Measurements from ENCODE around the gene EEF1AKMT1. TPM values are rescaled to one million over a fixed set of nuclear protein-coding genes. Genes with fewer than 3 reads are reported as not detected.

The EEF1AKMT1 gene
- polyA plus RNA-seq, 1 experiment = 5.8 TPM

GRCh38 chr13:20719783-20720182, 54.0 kb downstream of the EEF1AKMT1 start:
- CTCF ChIA-PET = interaction anchor here (1.2 kb wide), 1 partner anchor 109 kb away, joined by 4 read pairs; no protein-coding TSS in a partner anchor
- POLR2A ChIA-PET = no interaction called here
- Histone ChIP-seq H3K27me3 (ENCODE audit: control insufficient read depth, insufficient read depth, low read length) (peaks cover 3% of the 10 kb centered on the region; the same call in 1 of the 2 replicates), H3K4me3 (ENCODE audit: low read depth, low read length) (no peak overlapping the region), H3K36me3 (ENCODE audit: control insufficient read depth, insufficient read depth, low read length) (no peaks in the 10 kb centered on the region)
- no peak for DNase-seq (ENCODE audit: low read depth)
- no peak for TF ChIP-seq CTCF (IDR thresholded peaks at IDR 0.05; ENCODE audit: insufficient read depth, low read depth, low read length)

GRCh38 chr13:20718958-20719566, 54.7 kb downstream of the EEF1AKMT1 start:
- no peak for DNase-seq (ENCODE audit: low read depth)
- POLR2A ChIA-PET = no interaction called here
- CTCF ChIA-PET = no interaction called here
- peaks cover 3% of the 10 kb centered on the region; the same call in 1 of the 2 replicates for H3K27me3 ChIP-seq (ENCODE audit: control insufficient read depth, insufficient read depth, low read length)
- TF ChIP-seq CTCF (IDR thresholded peaks at IDR 0.05; ENCODE audit: insufficient read depth, low read depth, low read length) = no peak
- H3K36me3 ChIP-seq (ENCODE audit: control insufficient read depth, insufficient read depth, low read length) = no peaks in the 10 kb centered on the region
- H3K4me3 ChIP-seq (ENCODE audit: low read depth, low read length) = no peak overlapping the region

- DNase-seq (ENCODE audit: low read depth) = no peak
- CTCF ChIA-PET = interaction anchor here (1.2 kb wide), 1 partner anchor 9 kb away, joined by 3 read pairs; no protein-coding TSS in a partner anchor
- POLR2A ChIA-PET = no interaction called here
- Histone ChIP-seq H3K36me3 (ENCODE audit: control insufficient read depth, insufficient read depth, low read length) (no peaks in the 10 kb centered on the region), H3K27me3 (ENCODE audit: control insufficient read depth, insufficient read depth, low read length) (peaks cover 3% of the 10 kb centered on the region; the same call in 1 of the 2 replicates), H3K4me3 (ENCODE audit: low read depth, low read length) (no peak overlapping the region)
- TF ChIP-seq CTCF (IDR thresholded peaks at IDR 0.05; ENCODE audit: insufficient read depth, low read depth, low read length) = no peak
Observed at GRCh38 chr13:20717581-20718542, 55.9 kb downstream of the EEF1AKMT1 start.

GRCh38 chr13:20716951-20717350, 56.8 kb downstream of the EEF1AKMT1 start:
- TF ChIP-seq CTCF (IDR thresholded peaks at IDR 0.05; ENCODE audit: insufficient read depth, low read depth, low read length) = no peak
- Histone ChIP-seq H3K4me3 (ENCODE audit: low read depth, low read length) (no peak overlapping the region), H3K27me3 (ENCODE audit: control insufficient read depth, insufficient read depth, low read length) (peaks cover 3% of the 10 kb centered on the region; the same call in 1 of the 2 replicates), H3K36me3 (ENCODE audit: control insufficient read depth, insufficient read depth, low read length) (no peaks in the 10 kb centered on the region)
- ChIA-PET CTCF (interaction anchor here (1.2 kb wide), 1 partner anchor 9 kb away, joined by 3 read pairs; no protein-coding TSS in a partner anchor), POLR2A (no interaction called here)
- no peak for DNase-seq (ENCODE audit: low read depth)

GRCh38 chr13:20715330-20715712, 58.4 kb downstream of the EEF1AKMT1 start:
- no peak for DNase-seq (ENCODE audit: low read depth)
- TF ChIP-seq CTCF (IDR thresholded peaks at IDR 0.05; ENCODE audit: insufficient read depth, low read depth, low read length) = no peak

More at GRCh38 chr13:20715330-20715712, 58.4 kb downstream of the EEF1AKMT1 start:
- Histone ChIP-seq H3K27me3 (ENCODE audit: control insufficient read depth, insufficient read depth, low read length) (peaks cover 1% of the 10 kb centered on the region; the same call in 1 of the 2 replicates), H3K4me3 (ENCODE audit: low read depth, low read length) (no peak overlapping the region), H3K36me3 (ENCODE audit: control insufficient read depth, insufficient read depth, low read length) (no peaks in the 10 kb centered on the region)
- ChIA-PET CTCF (interaction anchor here (0.7 to 3.6 kb wide), 7 partner anchors 8 to 581 kb away, joined by 3 to 23 read pairs (median 8); partner anchors contain the start of gene IL17D), POLR2A (no interaction called here)

All from BJ (cell line).